GM18873 (cell line): ENCODE measurements around the gene MBD4.
A peak's percentile ranks its signal among the peaks of the same experiment; 100 is the strongest.

Experiments
- ATAC-seq: cut with Tn5 transposase; IDR thresholded peaks from one replicate; pipeline ENCODE4 v1.9.1; 2021; ENCODE audit warnings: mild to moderate bottlenecking, moderate library complexity, moderate number of reproducible peaks; ENCODE audit not compliant: unreplicated experiment, low FRiP score

The MBD4 gene

GRCh38 chr3:129463716-129464115 lies 24.0 kb upstream of the MBD4 start:
- ATAC-seq, result no peak

DNA sequence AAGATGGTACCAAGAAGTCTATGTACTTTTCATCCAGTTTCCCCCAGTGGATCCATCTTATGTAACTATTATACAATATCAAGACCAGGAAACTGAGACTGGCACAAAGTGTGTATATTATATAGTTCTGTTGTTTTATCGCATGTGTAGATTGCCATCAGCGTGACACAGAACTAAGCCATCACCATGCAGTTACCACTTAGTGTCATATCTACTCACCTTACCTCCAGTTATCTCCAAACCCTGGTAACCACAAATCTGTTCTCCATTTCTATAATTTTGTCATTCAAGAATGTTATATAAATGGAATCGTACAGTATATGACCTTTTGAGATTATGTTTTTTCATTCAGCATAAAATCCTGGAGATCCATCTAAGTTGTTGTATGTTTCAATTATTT lies 23.3 kb upstream of the MBD4 start:
- ATAC-seq, result no peak

- no peak for ATAC-seq
Measured at GRCh38 chr3:129462361-129462968, 22.7 kb upstream of the MBD4 start.

GRCh38 chr3:129461461-129462146 lies 21.9 kb upstream of the MBD4 start:
- ATAC-seq, result no peak

GRCh38 chr3:129461022-129461421 lies 21.3 kb upstream of the MBD4 start:
- ATAC-seq, result no peak

DNA sequence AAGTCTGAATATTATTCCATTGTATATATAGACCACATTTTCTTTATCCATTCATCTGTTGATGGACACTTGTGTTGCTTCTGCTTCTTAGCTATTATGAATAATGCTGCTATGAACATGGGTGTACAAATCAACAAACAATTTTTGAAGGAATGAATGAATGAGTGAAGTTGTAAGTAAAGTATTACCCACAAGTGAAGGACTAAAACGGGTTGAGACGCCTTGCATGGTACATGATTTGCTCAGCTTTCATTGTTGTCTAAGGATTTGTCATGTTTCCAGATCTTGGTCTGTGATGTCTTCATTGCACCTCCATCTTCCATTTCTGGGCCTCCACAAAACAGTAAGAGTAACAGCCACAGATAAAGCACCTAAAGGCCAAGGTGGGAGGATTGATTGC lies 20.8 kb upstream of the MBD4 start:
- ATAC-seq, result no peak

DNA sequence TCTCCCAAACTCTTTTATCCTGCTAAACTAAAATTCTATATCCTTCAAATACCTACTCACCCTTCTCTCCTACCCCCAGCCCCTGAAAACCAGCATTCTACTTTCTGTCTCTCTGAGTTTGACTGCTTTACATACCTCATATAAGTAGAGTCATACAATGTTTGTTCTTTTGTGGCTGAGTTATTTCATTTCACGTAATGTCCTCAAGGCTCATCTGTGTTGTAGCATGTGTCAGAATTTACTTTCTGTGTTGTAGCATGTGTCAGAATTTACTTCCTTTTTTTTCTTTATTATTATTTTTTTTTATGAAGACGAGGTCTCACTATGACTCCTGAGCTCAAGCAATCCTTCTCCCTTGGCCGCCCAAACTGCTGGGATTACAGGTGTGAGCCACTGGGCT lies 20.4 kb upstream of the MBD4 start:
- ATAC-seq, result no peak

DNA sequence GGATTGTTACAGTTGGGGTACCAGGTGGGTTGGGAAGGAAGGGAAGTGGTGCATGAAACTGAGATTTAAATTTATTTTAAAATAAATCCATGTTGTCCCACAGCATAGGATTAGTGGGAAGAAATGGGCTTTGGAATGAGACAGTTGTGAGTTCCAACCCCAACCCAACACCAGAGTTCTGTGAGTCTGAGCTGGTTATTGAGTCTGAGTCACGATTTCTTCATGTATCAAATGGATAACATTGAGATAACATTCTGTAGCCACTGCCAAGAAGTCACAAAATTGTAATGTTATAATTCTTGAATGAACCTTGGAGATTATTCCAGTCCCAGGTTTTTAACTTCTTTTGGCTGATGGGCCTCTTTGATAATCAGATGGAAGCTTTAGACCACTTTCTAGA lies 14.0 kb upstream of the MBD4 start:
- no peak for ATAC-seq

GRCh38 chr3:129449279-129450115 lies 9.7 kb upstream of the MBD4 start:
- no peak for ATAC-seq

DNA sequence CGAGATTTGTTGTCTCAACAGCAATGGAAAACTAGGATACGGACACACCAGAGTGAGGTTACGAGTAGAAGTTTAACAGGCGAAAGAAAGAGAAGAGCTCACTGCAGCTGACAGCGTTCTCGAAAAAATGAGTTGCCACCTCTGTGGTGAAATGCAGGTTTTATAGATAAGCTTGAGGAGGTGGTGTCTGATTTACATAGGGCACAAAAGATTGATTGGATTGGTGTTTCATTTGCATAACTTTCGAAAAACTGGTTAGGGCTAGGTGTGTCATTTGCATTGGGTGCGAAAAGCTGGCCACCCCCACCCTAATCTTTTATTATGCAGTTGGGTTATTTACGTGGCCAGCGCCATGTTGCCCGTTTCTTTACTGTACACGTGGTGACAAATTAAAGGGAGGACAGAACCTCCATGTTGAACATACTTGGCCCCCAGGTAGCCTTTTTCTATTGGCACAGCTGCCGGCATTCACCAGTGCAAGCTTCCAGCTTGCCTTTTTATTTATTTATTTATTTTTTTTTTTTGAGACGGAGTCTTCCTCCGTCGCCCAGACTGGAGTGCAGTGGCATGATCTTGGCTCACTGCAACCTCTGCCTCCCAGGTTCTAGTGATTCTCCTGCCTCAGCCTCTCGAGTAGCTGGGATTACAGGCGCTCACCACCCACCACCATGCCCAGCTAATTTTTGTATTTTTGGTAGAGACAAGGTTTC lies 8.6 kb upstream of the MBD4 start:
- no peak for ATAC-seq

GRCh38 chr3:129446926-129447325 lies 7.2 kb upstream of the MBD4 start:
- no peak for ATAC-seq

GRCh38 chr3:129445471-129445870 lies 5.7 kb upstream of the MBD4 start:
- ATAC-seq, result no peak

GRCh38 chr3:129442947-129443346 lies 3.2 kb upstream of the MBD4 start:
- ATAC-seq, result no peak

DNA sequence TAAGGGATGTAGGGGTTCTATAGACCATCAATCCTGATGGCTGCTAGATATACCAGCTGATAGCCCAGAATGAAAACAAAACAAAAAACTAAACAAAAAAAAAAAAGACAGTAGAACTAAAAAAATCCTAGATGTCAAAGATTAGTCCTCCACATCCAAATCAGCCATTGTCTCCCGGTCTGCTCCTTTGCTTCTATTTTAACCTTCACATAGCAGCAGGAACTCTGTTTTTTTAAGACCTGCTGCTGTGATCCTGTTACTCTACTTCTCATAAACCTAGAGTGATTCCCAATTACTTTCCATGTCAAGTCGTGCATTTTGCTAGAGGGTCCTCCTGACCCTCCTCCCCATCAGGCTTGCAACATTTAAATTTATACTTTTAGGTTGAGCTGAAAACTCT lies 2.7 kb upstream of the MBD4 start:
- ATAC-seq, result no peak

DNA sequence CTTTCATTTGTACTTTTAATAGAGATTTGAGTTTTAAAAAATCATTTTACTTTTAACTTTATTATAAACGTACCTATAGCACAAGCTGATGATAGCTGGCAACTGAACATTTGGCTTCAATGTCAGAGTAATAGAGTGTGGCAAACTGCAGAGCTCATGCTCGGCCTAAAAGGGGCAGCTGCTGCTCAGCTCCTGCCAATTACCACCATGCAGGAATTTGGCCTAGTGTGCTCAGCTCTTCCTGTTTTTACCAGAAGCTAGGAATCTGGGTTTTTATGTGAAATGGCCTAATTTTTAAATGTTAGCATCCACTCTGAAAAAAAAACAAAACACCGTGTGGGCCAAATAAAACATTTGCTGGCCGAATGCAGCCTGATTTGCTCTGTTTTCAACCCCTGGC lies 2.0 kb upstream of the MBD4 start:
- no peak for ATAC-seq

GRCh38 chr3:129441215-129441614 lies 1.5 kb upstream of the MBD4 start:
- no peak for ATAC-seq

DNA sequence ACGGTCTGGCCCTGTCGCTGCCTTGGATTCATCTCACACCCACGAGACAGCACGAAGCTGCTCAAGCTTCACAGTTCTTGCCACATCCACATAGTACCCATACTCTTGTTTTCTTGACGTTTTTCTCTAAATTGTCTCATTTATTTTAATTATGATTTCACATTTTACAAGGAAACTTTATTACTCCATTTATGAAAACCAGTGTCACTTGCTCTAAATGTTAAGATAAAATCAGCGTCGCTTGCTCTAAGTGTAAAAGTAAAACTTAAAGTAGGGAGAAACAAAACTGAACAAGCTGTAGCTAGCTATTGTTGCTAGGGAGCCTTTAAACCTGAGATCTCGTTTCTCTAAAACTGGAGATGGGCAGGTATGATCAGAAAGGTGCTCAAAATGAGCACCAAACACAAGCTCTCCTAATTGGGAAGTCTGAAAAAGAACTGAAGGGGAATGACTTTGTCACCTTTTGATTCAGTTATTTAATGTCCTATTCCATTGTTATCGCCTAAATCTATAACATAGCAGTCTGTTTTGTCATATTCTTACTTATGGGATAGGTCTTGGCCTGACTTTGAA lies 956 bp upstream of the MBD4 start:
- ATAC-seq, result no peak

GRCh38 chr3:129439226-129439816 lies 427 bp downstream of the MBD4 start:
- peak; percentile 0 for ATAC-seq

GRCh38 chr3:129435367-129435766 lies 4.4 kb downstream of the MBD4 start:
- no peak for ATAC-seq

DNA sequence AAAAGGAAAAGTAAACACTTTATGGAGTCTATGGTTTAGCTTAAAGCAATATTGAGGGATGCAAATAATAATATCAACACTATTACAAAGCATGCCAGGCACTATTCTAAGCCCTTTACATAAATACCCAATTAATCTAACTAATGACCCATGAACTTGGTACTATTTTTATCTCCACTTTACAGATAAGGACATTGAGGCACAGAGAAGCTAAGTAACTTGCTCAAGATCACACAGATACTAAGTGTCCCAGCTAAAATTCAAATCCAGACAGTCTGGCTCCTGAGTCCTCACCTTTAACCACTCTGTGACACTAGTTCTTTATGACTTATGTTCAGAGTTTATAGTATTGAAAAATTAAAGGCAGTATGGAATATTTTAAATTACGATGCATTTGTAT lies 5.6 kb downstream of the MBD4 start:
- ATAC-seq, result no peak
